Measurements from ENCODE around the gene ANKRD65.
"Not testable (repeated sequence)": the region's sequence is repeated elsewhere in the genome, so short reads cannot be mapped to it uniquely, and the experiment has no call there.

DNA sequence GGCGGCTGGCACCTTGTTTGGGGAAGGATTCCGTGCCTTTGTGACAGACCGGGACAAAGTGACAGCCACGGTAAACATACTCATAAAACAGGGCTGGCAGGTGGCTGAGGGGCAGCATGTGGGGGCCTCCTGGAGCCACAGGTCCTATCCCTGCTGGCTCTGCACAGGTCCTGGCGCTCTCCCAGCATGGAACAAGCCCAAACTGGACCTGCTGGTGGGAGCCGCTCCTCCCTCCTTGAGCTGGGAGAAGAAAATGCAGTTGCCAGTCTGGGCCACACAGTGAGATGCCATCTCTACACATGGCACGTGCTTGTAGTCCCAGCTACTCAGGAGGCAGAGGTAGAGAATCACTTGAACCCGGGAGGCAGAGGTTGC is 31.3 kb upstream of the ANKRD65 start:
- TF ChIP-seq, protein P1, sequence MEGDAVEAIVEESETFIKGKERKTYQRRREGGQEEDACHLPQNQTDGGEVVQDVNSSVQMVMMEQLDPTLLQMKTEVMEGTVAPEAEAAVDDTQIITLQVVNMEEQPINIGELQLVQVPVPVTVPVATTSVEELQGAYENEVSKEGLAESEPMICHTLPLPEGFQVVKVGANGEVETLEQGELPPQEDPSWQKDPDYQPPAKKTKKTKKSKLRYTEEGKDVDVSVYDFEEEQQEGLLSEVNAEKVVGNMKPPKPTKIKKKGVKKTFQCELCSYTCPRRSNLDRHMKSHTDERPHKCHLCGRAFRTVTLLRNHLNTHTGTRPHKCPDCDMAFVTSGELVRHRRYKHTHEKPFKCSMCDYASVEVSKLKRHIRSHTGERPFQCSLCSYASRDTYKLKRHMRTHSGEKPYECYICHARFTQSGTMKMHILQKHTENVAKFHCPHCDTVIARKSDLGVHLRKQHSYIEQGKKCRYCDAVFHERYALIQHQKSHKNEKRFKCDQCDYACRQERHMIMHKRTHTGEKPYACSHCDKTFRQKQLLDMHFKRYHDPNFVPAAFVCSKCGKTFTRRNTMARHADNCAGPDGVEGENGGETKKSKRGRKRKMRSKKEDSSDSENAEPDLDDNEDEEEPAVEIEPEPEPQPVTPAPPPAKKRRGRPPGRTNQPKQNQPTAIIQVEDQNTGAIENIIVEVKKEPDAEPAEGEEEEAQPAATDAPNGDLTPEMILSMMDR (conservative IDR thresholded peaks at IDR 0.05), result not testable (repeated sequence)
- not testable (repeated sequence) for TF ChIP-seq EZH2 (IDR thresholded peaks at IDR 0.05; ENCODE audit: low read depth)

Measured in PC-9 (cell line).